Glutamatergic neuron (in vitro differentiated cells): ENCODE data around the gene KRT74. TPM values are rescaled to one million over a fixed set of nuclear protein-coding genes. Genes with fewer than 3 reads are reported as not detected.

Experiments
- DNase-seq: peaks from one replicate; pipeline ENCODE4 v3.0.0; 2022
- H3K27ac Mint-ChIP-seq: one replicate; pipeline ENCODE4 v1.8.0; 2020; ENCODE audit warnings: mild to moderate bottlenecking, mixed read lengths, inconsistent platforms; ENCODE audit not compliant: unreplicated experiment
- H3K27me3 Mint-ChIP-seq: one replicate; pipeline ENCODE4 v1.8.0; 2020; ENCODE audit warnings: mild to moderate bottlenecking, moderate library complexity, mixed read lengths, inconsistent platforms; ENCODE audit not compliant: unreplicated experiment
- H3K36me3 Mint-ChIP-seq: one replicate; pipeline ENCODE4 v1.8.0; 2020; ENCODE audit warnings: mild to moderate bottlenecking, mixed read lengths, inconsistent platforms; ENCODE audit not compliant: unreplicated experiment
- H3K4me1 Mint-ChIP-seq: one replicate; pipeline ENCODE4 v1.8.0; 2020; ENCODE audit warnings: mild to moderate bottlenecking, low read depth, mixed read lengths, inconsistent platforms; ENCODE audit not compliant: unreplicated experiment
- H3K4me3 Mint-ChIP-seq: one replicate; pipeline ENCODE4 v1.8.0; 2020; ENCODE audit warnings: mild to moderate bottlenecking, mixed read lengths, inconsistent platforms; ENCODE audit not compliant: unreplicated experiment
- H3K9me3 Mint-ChIP-seq: one replicate; pipeline ENCODE4 v1.8.0; 2020; ENCODE audit warnings: mild to moderate bottlenecking, moderate library complexity, mixed read lengths, inconsistent platforms; ENCODE audit not compliant: unreplicated experiment
- CTCF ChIP-seq: fragments of 200-600 bp; sonication (generic); IDR thresholded peaks from one replicate; pipeline ENCODE4 v1.5.0; 2021; ENCODE audit not compliant: partially characterized antibody, unreplicated experiment
- total RNA-seq: library from RNA; stranded (reverse); fragmentation: NEBNext Ultra II Directional; extraction: Animal tissue kit (Norgen Biotek cat#: 25700); gene quantifications from one replicate; pipeline ENCODE4 v1.2.1, GENCODE V29; 2021; ENCODE audit not compliant: unreplicated experiment

KRT74 gene
- total RNA-seq, 1 donor from 2014 or later, result not detected

DNA sequence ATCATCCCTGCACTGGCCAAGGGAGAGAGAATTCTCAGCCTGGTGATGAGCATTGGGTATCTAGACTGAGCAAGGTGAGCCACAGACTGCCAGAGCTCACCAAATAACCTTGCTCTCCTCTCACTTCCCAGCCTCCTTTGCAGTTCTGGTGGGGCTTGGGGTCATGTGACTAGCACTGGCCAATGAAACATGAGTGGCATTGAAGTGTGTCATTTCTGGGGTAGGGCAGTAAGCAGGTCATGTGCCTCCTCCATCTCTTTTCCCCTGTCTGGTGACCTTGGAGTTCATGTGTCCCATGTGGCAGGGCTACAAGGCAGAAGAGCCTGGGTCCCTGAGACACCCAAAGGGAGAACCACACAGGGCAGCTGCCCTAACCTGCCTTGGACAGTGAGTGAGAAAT is 31.2 kb upstream of the KRT74 start:
- H3K9me3 Mint-ChIP-seq, result peaks cover 3% of the 10 kb centered on the region
- DNase-seq, result no peak
- H3K4me1 Mint-ChIP-seq, result no peaks in the 10 kb centered on the region
- no peak overlapping the region for H3K27ac Mint-ChIP-seq
- H3K4me3 Mint-ChIP-seq, result no peak overlapping the region
- no peak for TF ChIP-seq CTCF
- H3K36me3 Mint-ChIP-seq, result peaks cover 7% of the 10 kb centered on the region
- peaks cover 8% of the 10 kb centered on the region for H3K27me3 Mint-ChIP-seq

GRCh38 chr12:52603314-52603713 is 29.7 kb upstream of the KRT74 start:
- H3K4me3 Mint-ChIP-seq, result no peak overlapping the region
- peaks cover 8% of the 10 kb centered on the region for H3K36me3 Mint-ChIP-seq
- H3K4me1 Mint-ChIP-seq, result no peaks in the 10 kb centered on the region
- TF ChIP-seq CTCF, result no peak
- H3K27ac Mint-ChIP-seq, result no peak overlapping the region
- peaks cover 3% of the 10 kb centered on the region for H3K9me3 Mint-ChIP-seq
- DNase-seq, result no peak
- peaks cover 10% of the 10 kb centered on the region for H3K27me3 Mint-ChIP-seq

GRCh38 chr12:52602552-52602951 is 28.9 kb upstream of the KRT74 start:
- Mint-ChIP-seq H3K27me3 (peaks cover 10% of the 10 kb centered on the region), H3K4me1 (no peaks in the 10 kb centered on the region), H3K9me3 (peaks cover 3% of the 10 kb centered on the region), H3K36me3 (peaks cover 8% of the 10 kb centered on the region), H3K4me3 (no peak overlapping the region), H3K27ac (no peak overlapping the region)
- DNase-seq, result no peak
- TF ChIP-seq CTCF, result no peak

DNA sequence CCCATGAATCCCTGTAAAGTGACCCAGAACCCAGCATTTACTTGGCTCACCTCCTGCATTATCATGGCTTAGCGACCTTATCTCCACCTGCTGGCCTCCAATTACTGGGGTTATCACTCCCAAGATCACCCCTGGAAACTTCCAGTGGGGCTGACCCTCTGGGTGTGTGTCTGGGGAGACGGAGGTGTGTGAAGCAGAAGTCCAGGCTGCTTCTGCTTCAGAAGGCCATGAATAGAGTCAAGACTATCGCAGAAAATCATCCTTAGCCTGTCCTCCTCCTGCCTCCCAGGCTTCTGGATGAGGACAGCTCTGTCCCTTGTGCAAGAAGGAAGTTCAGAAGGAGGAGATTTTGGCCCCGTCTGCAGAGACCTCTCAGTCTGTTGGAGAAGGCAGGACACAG is 28.0 kb upstream of the KRT74 start:
- peaks cover 8% of the 10 kb centered on the region for H3K36me3 Mint-ChIP-seq
- H3K9me3 Mint-ChIP-seq, result peaks cover 3% of the 10 kb centered on the region
- H3K4me3 Mint-ChIP-seq, result no peak overlapping the region
- no peak for TF ChIP-seq CTCF
- DNase-seq, result no peak
- no peak overlapping the region for H3K27ac Mint-ChIP-seq
- H3K27me3 Mint-ChIP-seq, result peaks cover 10% of the 10 kb centered on the region
- no peaks in the 10 kb centered on the region for H3K4me1 Mint-ChIP-seq

- TF ChIP-seq CTCF, result no peak
- peaks cover 3% of the 10 kb centered on the region for H3K9me3 Mint-ChIP-seq
- H3K27ac Mint-ChIP-seq, result no peak within 1 kb of the TSS
- DNase-seq, result no peak
- H3K4me3 Mint-ChIP-seq, result no peak within 1 kb of the TSS
- no peaks in the 10 kb centered on the region for H3K4me1 Mint-ChIP-seq
- peaks cover 8% of the 10 kb centered on the region for H3K36me3 Mint-ChIP-seq
- H3K27me3 Mint-ChIP-seq, result peaks cover 10% of the 10 kb centered on the region
These were observed 27.4 kb upstream of the KRT74 start, which contains the start of gene KRT72 for GRCh38 chr12:52600941-52601481. Gene KRT72, minus strand, starts transcription at chr12:52601463. Its CDS starts 11 bp downstream, at chr12:52601452.
